NCI-H1436 treated with DMSO at 0.1 percent for 48 hours (cell line): ENCODE results near the gene ARHGAP24.

Experiments used
- DNase-seq: peaks from one replicate; lab custom pipeline; 2025; lab: John Stamatoyannopoulos, UW

ARHGAP24 gene

DNA sequence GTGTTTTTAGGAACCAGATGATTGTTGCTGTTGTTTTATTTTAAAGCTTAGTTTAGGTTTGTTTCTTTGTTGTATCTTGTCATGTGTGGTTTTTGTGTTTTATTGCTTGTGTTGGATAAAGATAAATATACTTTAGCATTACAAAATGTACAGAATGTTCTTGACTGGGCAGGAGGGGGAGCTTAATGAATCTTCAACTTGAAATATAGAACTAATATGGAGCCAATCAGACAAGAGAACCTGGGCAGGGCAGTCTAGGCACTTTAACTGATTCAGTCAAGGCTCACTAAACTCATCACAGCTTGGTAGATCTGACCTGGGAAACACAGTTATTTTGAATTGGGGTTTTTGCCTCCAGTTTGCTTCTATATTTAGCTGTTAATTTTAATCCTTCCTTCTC is 304.2 kb downstream of the ARHGAP24 start:
- no peak for DNase-seq

DNA sequence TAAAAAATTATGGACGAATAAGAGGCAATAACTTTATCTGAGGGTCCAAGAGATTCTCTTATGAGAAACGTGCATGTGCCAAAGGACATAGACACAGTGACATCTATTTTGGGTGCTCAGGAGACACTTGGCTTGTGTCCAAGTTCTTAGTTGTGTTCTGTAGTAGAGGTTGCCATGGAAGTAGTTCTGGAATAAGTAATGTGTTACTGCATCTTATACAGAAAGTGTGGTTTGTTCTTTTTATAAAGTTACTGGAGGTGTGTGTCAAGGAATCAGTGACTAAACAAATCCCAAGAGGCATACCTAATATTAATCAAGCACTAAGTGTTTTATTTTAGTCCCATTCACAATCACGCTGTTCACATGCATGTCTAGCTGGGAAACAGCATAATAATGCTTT is 305.7 kb downstream of the ARHGAP24 start:
- DNase-seq: no peak

DNA sequence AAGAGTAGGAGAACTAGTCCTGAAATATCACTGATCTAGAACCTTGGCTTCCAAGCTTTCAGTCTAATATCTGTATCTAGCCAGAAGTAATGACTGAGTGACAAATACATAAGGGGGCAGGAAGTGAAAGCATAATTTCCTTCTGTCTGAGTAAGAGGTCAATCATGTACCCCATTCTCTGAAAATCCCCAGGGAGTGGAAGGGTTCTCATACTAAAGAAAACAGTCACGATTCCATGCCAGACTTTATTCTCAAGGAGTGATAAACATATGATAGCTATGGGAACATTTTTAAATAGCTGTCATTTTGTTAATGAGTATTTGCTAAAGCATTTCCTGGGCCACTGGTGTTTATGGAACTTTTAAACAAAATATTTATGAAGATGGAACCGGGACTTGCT is 308.5 kb downstream of the ARHGAP24 start:
- no peak for DNase-seq

GRCh38 chr4:85783900-85784299 is 308.9 kb downstream of the ARHGAP24 start:
- no peak for DNase-seq

GRCh38 chr4:85784348-85784747 is 309.4 kb downstream of the ARHGAP24 start:
- no peak for DNase-seq

DNA sequence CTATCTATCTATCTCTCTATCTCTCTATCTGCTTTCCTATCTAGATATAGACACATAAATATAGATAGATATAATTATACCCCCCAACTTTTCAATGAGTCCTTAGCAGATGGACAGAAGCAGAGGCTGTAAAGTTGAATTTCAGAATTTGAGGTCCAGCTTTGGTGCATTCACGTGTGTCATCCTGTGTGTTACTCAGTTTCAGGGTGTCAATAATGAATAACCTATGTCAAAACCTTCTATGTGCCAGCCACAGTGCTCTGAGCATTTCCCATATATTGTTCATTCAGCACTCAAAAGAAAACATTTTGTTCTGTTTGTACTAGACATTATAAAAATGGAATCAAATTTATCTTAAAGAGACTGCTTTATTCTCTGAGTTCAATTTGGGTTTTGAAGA is 310.0 kb downstream of the ARHGAP24 start:
- no peak for DNase-seq

GRCh38 chr4:85787133-85787532 is 312.2 kb downstream of the ARHGAP24 start:
- DNase-seq: no peak

GRCh38 chr4:85788604-85789003 is 313.7 kb downstream of the ARHGAP24 start:
- DNase-seq: no peak

- DNase-seq: no peak
These were observed 314.3 kb downstream of the ARHGAP24 start for GRCh38 chr4:85789241-85789640.

GRCh38 chr4:85790582-85790981 is 315.6 kb downstream of the ARHGAP24 start:
- DNase-seq: no peak

GRCh38 chr4:85792376-85793232 is 317.7 kb downstream of the ARHGAP24 start:
- DNase-seq: no peak

- no peak for DNase-seq
These were observed 318.3 kb downstream of the ARHGAP24 start for GRCh38 chr4:85793233-85793585.

DNA sequence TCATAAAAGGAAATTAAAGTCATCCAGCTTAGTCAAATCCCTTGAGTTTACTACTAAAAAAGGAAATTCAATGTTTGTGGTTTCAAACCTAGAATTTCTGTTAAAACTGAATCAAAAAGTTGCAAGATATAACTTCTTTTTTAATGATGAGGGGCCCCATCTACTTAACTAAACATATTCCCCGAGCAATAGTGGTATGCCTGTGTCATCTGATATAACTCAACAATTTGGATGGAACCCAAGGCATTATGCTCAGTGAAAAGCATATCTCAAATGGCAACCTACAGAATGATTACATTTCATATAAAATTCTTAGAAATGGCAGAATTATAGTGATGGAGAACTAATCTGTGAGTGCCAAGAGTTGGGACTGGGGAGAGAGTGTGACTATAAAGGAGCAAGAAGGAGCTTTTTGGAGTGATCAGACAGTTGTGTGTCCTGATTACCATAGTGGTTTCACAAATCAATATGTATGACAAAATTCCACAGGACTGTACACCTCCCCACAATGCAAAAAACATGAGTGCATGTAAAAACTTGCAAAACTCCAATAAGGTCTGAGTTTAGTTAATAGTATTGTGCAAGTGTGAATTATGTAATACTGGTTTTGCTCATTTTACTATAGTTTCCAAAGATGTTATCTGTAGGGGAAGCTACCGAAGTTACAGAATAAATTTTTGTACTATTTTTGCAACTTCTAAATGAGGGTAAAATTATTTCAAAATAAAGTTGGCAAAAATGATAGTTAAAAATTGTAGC is 323.2 kb downstream of the ARHGAP24 start:
- no peak for DNase-seq

DNA sequence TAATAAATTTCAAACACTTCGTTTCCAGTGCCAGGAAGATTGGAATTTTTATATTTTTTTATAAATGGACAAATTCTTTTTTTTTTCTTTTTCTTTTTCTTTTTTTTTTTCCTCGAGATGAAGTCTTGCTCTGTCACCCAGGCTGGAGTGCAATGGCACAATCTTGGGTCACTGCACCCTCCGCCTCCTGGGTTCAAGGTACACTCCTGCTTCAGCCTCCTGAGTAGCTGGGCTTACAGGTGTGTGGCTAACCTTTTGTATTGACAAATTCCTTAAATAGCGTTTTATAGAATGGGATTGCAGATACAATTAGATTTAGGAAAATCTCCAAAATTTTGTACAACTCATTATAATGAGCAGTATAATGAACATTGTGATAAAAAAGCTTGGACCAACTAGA is 328.9 kb downstream of the ARHGAP24 start:
- DNase-seq: no peak

GRCh38 chr4:85805891-85806290 is 330.9 kb downstream of the ARHGAP24 start:
- DNase-seq: no peak

DNA sequence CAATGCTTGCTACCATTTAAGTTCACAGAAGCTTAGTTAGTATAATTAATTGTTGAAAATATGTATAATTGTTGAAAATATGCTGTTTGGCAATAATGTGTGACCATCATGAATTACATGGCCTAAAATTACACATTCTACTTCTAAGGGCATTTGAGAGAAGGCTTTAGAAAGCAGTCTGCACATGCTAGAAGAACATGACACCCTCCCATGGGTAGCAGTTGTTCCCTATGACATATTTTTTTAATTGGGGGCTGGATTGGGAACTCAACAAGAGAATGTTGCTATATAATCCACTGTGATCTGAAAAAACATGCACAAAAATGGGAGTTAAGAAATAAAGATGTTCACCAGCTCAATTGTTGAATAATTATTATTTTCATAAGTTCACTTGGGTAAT is 331.4 kb downstream of the ARHGAP24 start:
- DNase-seq: no peak

GRCh38 chr4:85807247-85807950 is 332.4 kb downstream of the ARHGAP24 start:
- DNase-seq: no peak

DNA sequence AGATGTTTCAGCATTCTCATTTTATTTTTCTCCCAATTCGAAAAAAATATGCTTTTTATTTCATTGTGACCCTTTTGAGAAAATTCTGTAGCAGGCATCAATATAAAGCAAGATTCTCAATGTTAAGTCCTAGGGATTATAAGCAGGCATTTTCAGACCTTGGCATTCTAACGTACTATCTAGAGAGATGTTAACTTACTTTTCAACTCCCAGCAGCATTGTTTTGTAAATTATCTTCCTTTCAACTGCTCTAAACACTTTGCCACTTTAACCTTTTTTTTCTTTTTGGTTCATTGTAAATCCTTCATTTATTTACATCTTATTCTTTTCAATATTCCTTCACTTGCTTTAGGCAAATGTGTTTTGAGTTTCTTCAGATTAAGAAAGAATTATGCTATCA is 333.2 kb downstream of the ARHGAP24 start:
- no peak for DNase-seq

- DNase-seq: no peak
These were observed 333.9 kb downstream of the ARHGAP24 start for GRCh38 chr4:85808864-85809263.

- DNase-seq: no peak
These were observed 337.8 kb downstream of the ARHGAP24 start for GRCh38 chr4:85812776-85813175.

- no peak for DNase-seq
These were observed 341.0 kb downstream of the ARHGAP24 start for GRCh38 chr4:85815796-85816459.

- no peak for DNase-seq
These were observed 343.8 kb downstream of the ARHGAP24 start for GRCh38 chr4:85818700-85819099.
